OCI-LY7 (cell line): ENCODE results near the gene UBAC1. TPM values are rescaled to one million over a fixed set of nuclear protein-coding genes. Genes with fewer than 3 reads are reported as not detected.
A peak's percentile ranks its signal among the peaks of the same experiment; 100 is the strongest.

Experiments
- BruUV-seq: library from RNA; stranded (reverse); fragments of 400-500 nt; replicated peaks from 2 replicates; lab custom pipeline; 2021; lab: Mats Ljungman, UMichigan
- CTCF ChIA-PET: fragments of 300-600 bp; sonication (Branson Sonifier 250); formaldehyde crosslinking; loops from one replicate; lab custom pipeline; 2022; ENCODE audit warnings: antibody characterized with exemption; ENCODE audit not compliant: unreplicated experiment; lab: Charles Lee
- POLR2A ChIA-PET: fragments of 300-600 bp; sonication (Branson Sonifier 250); formaldehyde crosslinking; loops from one replicate; lab custom pipeline; 2022; ENCODE audit warnings: antibody characterized with exemption; lab: Charles Lee
- DNase-seq: peaks from one replicate; pipeline ENCODE4 v3.0.0-alpha.2; 2015; ENCODE audit warnings: low spot score
- H2AFZ ChIP-seq: fragments of 200-600 bp; sonication (generic), shearing (Covaris generic); 2 replicates; pipeline ENCODE4 v1.6.1; 2014; ENCODE audit warnings: mild to moderate bottlenecking, antibody characterized with exemption, low read length, moderate library complexity
- H3K27ac ChIP-seq: fragments of 200-600 bp; sonication (generic); 2 replicates; pipeline ENCODE4 v1.5.1; 2014; ENCODE audit warnings: mixed run types, low read depth, mild to moderate bottlenecking, moderate library complexity, low read length, inconsistent platforms; ENCODE audit not compliant: poor library complexity, severe bottlenecking
- H3K36me3 ChIP-seq: fragments of 200-600 bp; sonication (generic); 2 replicates; pipeline ENCODE4 v1.6.1; 2014; ENCODE audit warnings: mild to moderate bottlenecking, antibody characterized with exemption, low read length, moderate library complexity, mixed read lengths; ENCODE audit not compliant: insufficient read depth
- H3K4me1 ChIP-seq: fragments of 200-600 bp; sonication (generic); 2 replicates; pipeline ENCODE4 v1.5.1; 2014; ENCODE audit warnings: mild to moderate bottlenecking, low read length; ENCODE audit not compliant: insufficient read depth, poor library complexity, severe bottlenecking
- H3K4me2 ChIP-seq: fragments of 200-600 bp; sonication (generic); 2 replicates; pipeline ENCODE4 v1.6.1; 2014; ENCODE audit warnings: mild to moderate bottlenecking, low read length
- H3K4me3 ChIP-seq: fragments of 200-600 bp; sonication (generic); 2 replicates; pipeline ENCODE4 v1.5.1; 2014; ENCODE audit warnings: mild to moderate bottlenecking, low read depth, low read length; ENCODE audit not compliant: poor library complexity, severe bottlenecking
- H3K79me2 ChIP-seq: fragments of 200-600 bp; sonication (generic); 2 replicates; pipeline ENCODE4 v1.6.1; 2016; ENCODE audit warnings: low read depth, mild to moderate bottlenecking, low read length, moderate library complexity, mixed read lengths; ENCODE audit not compliant: insufficient read depth
- H3K9me2 ChIP-seq: fragments of 200-600 bp; sonication (generic); 2 replicates; pipeline ENCODE4 v1.6.1; 2016; ENCODE audit warnings: mild to moderate bottlenecking, low read length, mixed read lengths; ENCODE audit not compliant: insufficient read depth
- H3K9me3 ChIP-seq: fragments of 200-600 bp; sonication (generic); 2 replicates; pipeline ENCODE4 v1.6.1; 2014; ENCODE audit warnings: mild to moderate bottlenecking, mixed run types, low read length, mixed read lengths
- H4K20me1 ChIP-seq: fragments of 200-600 bp; sonication (generic); 2 replicates; pipeline ENCODE4 v1.6.1; 2014; ENCODE audit warnings: mild to moderate bottlenecking, antibody characterized with exemption, low read length, moderate library complexity, mixed read lengths; ENCODE audit not compliant: insufficient read depth
- CTCF ChIP-seq: fragments of 200-600 bp; sonication (generic); conservative IDR thresholded peaks from 2 replicates; pipeline ENCODE4 v1.5.1; 2014; ENCODE audit warnings: mild to moderate bottlenecking, antibody characterized with exemption, low read length, moderate library complexity, mixed read lengths
- EZH2phosphoT487 ChIP-seq: fragments of 200-600 bp; sonication (generic); IDR thresholded peaks from 2 replicates; pipeline ENCODE4 v1.6.1; 2018; ENCODE audit warnings: low read depth, borderline replicate concordance, mild to moderate bottlenecking, mixed run types, antibody characterized with exemption, low read length, moderate library complexity, mixed read lengths
- intact Hi-C: fragments of 100-400 bp; cut with micrococcal nuclease; formaldehyde crosslinking; loops from one replicate; pipeline ENCODE4 v1.10.0; 2022; ENCODE audit not compliant: unreplicated experiment
- total RNA-seq, 2 experiments: library from RNA; depleted of rRNA in 1 of 2; stranded (reverse); fragments of >200 nt in 1 of 2; shearing (Covaris generic) in 1 of 2; gene quantifications; 2 replicates each; pipeline ENCODE4 v1.2.3, GENCODE V29; 2014 to 2022

UBAC1 gene
- total RNA-seq, 2 experiments from 2014 or later: 42.3 to 59.2 TPM

- no peak overlapping the region for H2AFZ ChIP-seq
- no peak overlapping the region for H3K27ac ChIP-seq
- no TSS peak for BruUV-seq
- peak overlapping the region; percentile 48 for H3K4me3 ChIP-seq
- no peak for TF ChIP-seq CTCF
- TF ChIP-seq EZH2phosphoT487: no peak
- H3K9me3 ChIP-seq: 0 out of 2 replicates have a peak, but pooled peaks cover 2% of the 10 kb centered on the region
- CTCF ChIA-PET: interaction anchor here (0.7 kb wide), 1 partner anchor 46 kb away, joined by 3 read pairs; no protein-coding TSS in a partner anchor
- H3K36me3 ChIP-seq: 0 out of 2 replicates have a peak, but pooled peaks cover 2% of the 10 kb centered on the region
- H3K79me2 ChIP-seq: peaks cover 67% of the 10 kb centered on the region
- peaks cover 38% of the 10 kb centered on the region for H3K4me1 ChIP-seq
- H3K9me2 ChIP-seq: no peaks in the 10 kb centered on the region
- DNase-seq: no peak
- intact Hi-C loops: no loop called here
- POLR2A ChIA-PET: interaction anchor here (1.1 kb wide), 1 partner anchor 41 kb away, joined by 3 read pairs; no protein-coding TSS in a partner anchor
- H3K4me2 ChIP-seq: peak overlapping the region; percentile 67
- H4K20me1 ChIP-seq: peaks cover 16% of the 10 kb centered on the region
These were observed 71.5 kb downstream of the UBAC1 start for GRCh38 chr9:135889564-135890189.

GRCh38 chr9:135888766-135889394, 72.3 kb downstream of the UBAC1 start:
- Histone ChIP-seq H3K9me2 (no peaks in the 10 kb centered on the region), H3K36me3 (no peaks in the 10 kb centered on the region), H3K4me3 (peak overlapping the region; percentile 48), H3K9me3 (no peaks in the 10 kb centered on the region), H3K79me2 (peaks cover 60% of the 10 kb centered on the region), H3K4me1 (peaks cover 38% of the 10 kb centered on the region), H4K20me1 (peaks cover 19% of the 10 kb centered on the region), H3K27ac (no peak overlapping the region), H3K4me2 (peak overlapping the region; percentile 67), H2AFZ (no peak overlapping the region)
- TF ChIP-seq EZH2phosphoT487 (no peak), CTCF (no peak)
- no TSS peak for BruUV-seq
- intact Hi-C loops: no loop called here
- DNase-seq: peak; percentile 33
- POLR2A ChIA-PET: interaction anchor here (1.1 kb wide), 1 partner anchor 40 kb away, joined by 3 read pairs; no protein-coding TSS in a partner anchor
- CTCF ChIA-PET: no interaction called here
